Measurements from ENCODE around the gene HOMER1.

HOMER1 gene

DNA sequence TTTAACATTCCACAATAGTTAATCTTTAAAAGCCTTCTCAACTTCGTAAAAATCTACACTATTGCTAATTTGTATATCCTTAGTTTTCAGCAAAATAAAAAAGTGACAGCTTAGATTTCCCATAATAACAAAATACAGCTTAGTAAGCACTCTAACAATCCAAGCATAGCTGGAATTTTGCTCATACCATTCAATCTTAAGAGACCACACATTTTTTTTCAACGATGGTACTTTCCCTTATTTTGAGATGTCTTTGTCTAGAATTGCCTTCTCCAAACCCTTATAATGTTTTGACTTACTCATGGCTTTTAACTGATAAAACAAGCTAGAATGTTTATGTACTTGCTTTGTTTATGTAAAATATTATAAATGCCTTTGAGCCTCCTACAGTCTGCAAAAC, 65.6 kb downstream of the HOMER1 start:
- Histone ChIP-seq H3K79me2 (ENCODE audit: control insufficient read depth, low read length) (no peaks in the 10 kb centered on the region), H3K4me1 (ENCODE audit: control insufficient read depth, low read length) (peaks cover 7% of the 10 kb centered on the region), H3K4me3 (ENCODE audit: low read length) (no peak overlapping the region), H3K27me3 (ENCODE audit: control insufficient read depth, low read length) (peaks cover 5% of the 10 kb centered on the region), H3K9me3 (ENCODE audit: control insufficient read depth, insufficient read depth, low read length) (no peaks in the 10 kb centered on the region), H3K9me2 (replicated peaks; ENCODE audit: control insufficient read depth, low read length) (no peaks in the 10 kb centered on the region), H3F3A (ENCODE audit: control insufficient read depth, insufficient read depth) (no peaks in the 10 kb centered on the region), H3K36me3 (ENCODE audit: control insufficient read depth, low read length) (no peaks in the 10 kb centered on the region), H4K20me1 (ENCODE audit: control insufficient read depth, insufficient read depth, low read depth, low read length) (no peaks in the 10 kb centered on the region), H3K4me2 (ENCODE audit: low read length) (no peak overlapping the region), H3K27ac (ENCODE audit: low read depth, low read length) (no peak overlapping the region)
- TF ChIP-seq EZH2phosphoT487 (IDR thresholded peaks at IDR 0.05; ENCODE audit: borderline replicate concordance, low read length) (no peak), CTCF (IDR thresholded peaks at IDR 0.05; ENCODE audit: low read depth, low read length, poor library complexity, severe bottlenecking) (no peak)

GRCh38 chr5:79436821-79437220, 77.1 kb downstream of the HOMER1 start:
- TF ChIP-seq CTCF (IDR thresholded peaks at IDR 0.05; ENCODE audit: low read depth, low read length, poor library complexity, severe bottlenecking), result no peak
- TF ChIP-seq EZH2phosphoT487 (IDR thresholded peaks at IDR 0.05; ENCODE audit: borderline replicate concordance, low read length), result no peak
- no peak overlapping the region for H3K27ac ChIP-seq (ENCODE audit: low read depth, low read length)

DNA sequence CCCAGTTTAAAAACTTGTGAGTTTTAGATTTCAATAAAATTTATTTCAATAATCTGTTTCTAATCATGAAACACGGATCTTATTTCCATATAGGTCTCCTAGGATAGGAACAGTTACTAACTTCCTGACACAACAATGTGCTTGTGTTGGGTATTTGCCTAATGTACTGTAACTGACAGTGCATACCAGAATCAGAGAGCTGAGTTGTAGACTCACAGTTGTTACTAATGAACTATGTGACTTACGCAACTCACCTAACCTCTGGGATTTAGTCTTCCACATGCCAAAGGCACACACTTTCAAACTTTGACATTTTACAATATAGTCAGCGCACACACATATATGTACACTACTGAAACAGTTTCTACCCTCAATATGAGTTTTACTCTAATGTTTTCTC, 77.7 kb downstream of the HOMER1 start:
- H3K4me2 ChIP-seq (ENCODE audit: low read length), result no peak overlapping the region
- no peaks in the 10 kb centered on the region for H3K9me3 ChIP-seq (ENCODE audit: control insufficient read depth, insufficient read depth, low read length)
- H3K4me1 ChIP-seq (ENCODE audit: control insufficient read depth, low read length), result peaks cover 13% of the 10 kb centered on the region
- no peak overlapping the region for H3K4me3 ChIP-seq (ENCODE audit: low read length)
- H3K27ac ChIP-seq (ENCODE audit: low read depth, low read length), result no peak overlapping the region
- TF ChIP-seq CTCF (IDR thresholded peaks at IDR 0.05; ENCODE audit: low read depth, low read length, poor library complexity, severe bottlenecking) (no peak), EZH2phosphoT487 (IDR thresholded peaks at IDR 0.05; ENCODE audit: borderline replicate concordance, low read length) (no peak)
- no peaks in the 10 kb centered on the region for H3F3A ChIP-seq (ENCODE audit: control insufficient read depth, insufficient read depth)
- no peaks in the 10 kb centered on the region for H3K79me2 ChIP-seq (ENCODE audit: control insufficient read depth, low read length)
- no peaks in the 10 kb centered on the region for H3K9me2 ChIP-seq (replicated peaks; ENCODE audit: control insufficient read depth, low read length)
- no peaks in the 10 kb centered on the region for H3K36me3 ChIP-seq (ENCODE audit: control insufficient read depth, low read length)
- no peaks in the 10 kb centered on the region for H3K27me3 ChIP-seq (ENCODE audit: control insufficient read depth, low read length)
- H4K20me1 ChIP-seq (ENCODE audit: control insufficient read depth, insufficient read depth, low read depth, low read length), result no peaks in the 10 kb centered on the region

More at GRCh38 chr5:79436821-79437220, 77.1 kb downstream of the HOMER1 start:
- Histone ChIP-seq H4K20me1 (ENCODE audit: control insufficient read depth, insufficient read depth, low read depth, low read length) (no peaks in the 10 kb centered on the region), H3F3A (ENCODE audit: control insufficient read depth, insufficient read depth) (no peaks in the 10 kb centered on the region), H3K4me3 (ENCODE audit: low read length) (no peak overlapping the region), H3K4me2 (ENCODE audit: low read length) (no peak overlapping the region), H3K27me3 (ENCODE audit: control insufficient read depth, low read length) (no peaks in the 10 kb centered on the region), H3K4me1 (ENCODE audit: control insufficient read depth, low read length) (peaks cover 19% of the 10 kb centered on the region), H3K36me3 (ENCODE audit: control insufficient read depth, low read length) (no peaks in the 10 kb centered on the region), H3K9me3 (ENCODE audit: control insufficient read depth, insufficient read depth, low read length) (no peaks in the 10 kb centered on the region), H3K9me2 (replicated peaks; ENCODE audit: control insufficient read depth, low read length) (no peaks in the 10 kb centered on the region), H3K79me2 (ENCODE audit: control insufficient read depth, low read length) (no peaks in the 10 kb centered on the region)

GRCh38 chr5:79430196-79430595, 83.7 kb downstream of the HOMER1 start:
- Histone ChIP-seq H3K9me3 (ENCODE audit: control insufficient read depth, insufficient read depth, low read length) (no peaks in the 10 kb centered on the region), H3K36me3 (ENCODE audit: control insufficient read depth, low read length) (no peaks in the 10 kb centered on the region), H3K4me1 (ENCODE audit: control insufficient read depth, low read length) (no peaks in the 10 kb centered on the region), H3K79me2 (ENCODE audit: control insufficient read depth, low read length) (no peaks in the 10 kb centered on the region), H3F3A (ENCODE audit: control insufficient read depth, insufficient read depth) (no peaks in the 10 kb centered on the region), H3K27me3 (ENCODE audit: control insufficient read depth, low read length) (no peaks in the 10 kb centered on the region), H3K27ac (ENCODE audit: low read depth, low read length) (no peak overlapping the region), H3K4me3 (ENCODE audit: low read length) (no peak overlapping the region), H3K4me2 (ENCODE audit: low read length) (no peak overlapping the region), H4K20me1 (ENCODE audit: control insufficient read depth, insufficient read depth, low read depth, low read length) (no peaks in the 10 kb centered on the region), H3K9me2 (replicated peaks; ENCODE audit: control insufficient read depth, low read length) (no peaks in the 10 kb centered on the region)
- TF ChIP-seq CTCF (IDR thresholded peaks at IDR 0.05; ENCODE audit: low read depth, low read length, poor library complexity, severe bottlenecking), result no peak
